GM21423 (cell line): Measurements from ENCODE around the gene USP47.
A peak's percentile ranks its signal among the peaks of the same experiment; 100 is the strongest.

Source experiments
- ATAC-seq: cut with Tn5 transposase; IDR thresholded peaks from one replicate; pipeline ENCODE4 v1.9.1; 2021; ENCODE audit warnings: mild to moderate bottlenecking, moderate library complexity; ENCODE audit not compliant: unreplicated experiment

Gene USP47

GRCh38 chr11:11862999-11863398 is 21.2 kb downstream of the USP47 start:
- ATAC-seq: no peak

- no peak for ATAC-seq
Observed at GRCh38 chr11:11864332-11864731, 22.6 kb downstream of the USP47 start.

- no peak for ATAC-seq
Observed at GRCh38 chr11:11864803-11865202, 23.0 kb downstream of the USP47 start.

GRCh38 chr11:11865449-11865848 is 23.7 kb downstream of the USP47 start:
- ATAC-seq: no peak

- ATAC-seq: no peak
Observed at GRCh38 chr11:11866203-11866602, 24.4 kb downstream of the USP47 start.

- no peak for ATAC-seq
Observed at GRCh38 chr11:11867720-11868119, 25.9 kb downstream of the USP47 start.

- ATAC-seq: no peak
Observed at GRCh38 chr11:11871991-11872401, 30.2 kb downstream of the USP47 start.

GRCh38 chr11:11876458-11876857 is 34.7 kb downstream of the USP47 start:
- ATAC-seq: no peak

GRCh38 chr11:11880179-11880578 is 38.4 kb downstream of the USP47 start:
- no peak for ATAC-seq

- no peak for ATAC-seq
Observed at GRCh38 chr11:11882539-11882938, 40.8 kb downstream of the USP47 start.

GRCh38 chr11:11884351-11884750 is 42.6 kb downstream of the USP47 start:
- no peak for ATAC-seq

GRCh38 chr11:11884774-11885481 is 43.2 kb downstream of the USP47 start:
- ATAC-seq: peak; percentile 97

GRCh38 chr11:11894486-11894885 is 52.7 kb downstream of the USP47 start:
- no peak for ATAC-seq

- no peak for ATAC-seq
Observed at GRCh38 chr11:11895672-11896071, 53.9 kb downstream of the USP47 start.

GRCh38 chr11:11898648-11899047 is 56.9 kb downstream of the USP47 start:
- ATAC-seq: no peak

- no peak for ATAC-seq
Observed at GRCh38 chr11:11899401-11899800, 57.6 kb downstream of the USP47 start.

- ATAC-seq: no peak
Observed at GRCh38 chr11:11901929-11902328, 60.2 kb downstream of the USP47 start.

- no peak for ATAC-seq
Observed at GRCh38 chr11:11909727-11910126, 68.0 kb downstream of the USP47 start.

GRCh38 chr11:11910541-11910940 is 68.8 kb downstream of the USP47 start:
- no peak for ATAC-seq

- no peak for ATAC-seq
Observed at GRCh38 chr11:11913395-11913794, 71.6 kb downstream of the USP47 start.

- no peak for ATAC-seq
Observed at GRCh38 chr11:11915625-11916024, 73.9 kb downstream of the USP47 start.

- ATAC-seq: no peak
Observed at GRCh38 chr11:11916981-11917399, 75.2 kb downstream of the USP47 start.

- ATAC-seq: no peak
Observed at GRCh38 chr11:11923828-11924227, 82.1 kb downstream of the USP47 start.
